DLD1 (cell line): ENCODE data around the gene CACNA2D3.

Source experiments
- in situ Hi-C: cut with HindIII; loops from 2 replicates; pipeline ENCODE4 v1.10.0; 2017; ENCODE audit warnings: low sequenced_read_pairs

CACNA2D3 gene

DNA sequence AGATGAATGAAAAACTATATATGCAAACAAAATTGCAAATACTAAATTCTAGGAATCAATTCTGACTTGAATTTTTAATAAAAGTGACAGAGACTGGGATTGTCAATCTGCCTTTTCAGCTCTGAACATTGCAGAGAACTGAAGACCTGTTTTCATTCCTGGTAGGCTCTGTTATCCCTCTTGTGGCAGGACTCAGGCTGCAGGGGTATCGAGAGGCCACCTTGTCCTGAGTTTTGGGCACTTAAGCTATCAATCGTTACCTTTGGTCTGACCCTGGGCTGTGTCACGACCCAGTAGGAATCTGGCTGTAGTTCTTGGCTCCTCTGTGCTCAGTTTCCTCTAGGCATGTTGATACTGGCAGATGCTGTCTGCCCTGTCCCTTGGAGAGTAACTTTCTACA is 238.0 kb downstream of the CACNA2D3 start:
- in situ Hi-C loops: no loop called here

DNA sequence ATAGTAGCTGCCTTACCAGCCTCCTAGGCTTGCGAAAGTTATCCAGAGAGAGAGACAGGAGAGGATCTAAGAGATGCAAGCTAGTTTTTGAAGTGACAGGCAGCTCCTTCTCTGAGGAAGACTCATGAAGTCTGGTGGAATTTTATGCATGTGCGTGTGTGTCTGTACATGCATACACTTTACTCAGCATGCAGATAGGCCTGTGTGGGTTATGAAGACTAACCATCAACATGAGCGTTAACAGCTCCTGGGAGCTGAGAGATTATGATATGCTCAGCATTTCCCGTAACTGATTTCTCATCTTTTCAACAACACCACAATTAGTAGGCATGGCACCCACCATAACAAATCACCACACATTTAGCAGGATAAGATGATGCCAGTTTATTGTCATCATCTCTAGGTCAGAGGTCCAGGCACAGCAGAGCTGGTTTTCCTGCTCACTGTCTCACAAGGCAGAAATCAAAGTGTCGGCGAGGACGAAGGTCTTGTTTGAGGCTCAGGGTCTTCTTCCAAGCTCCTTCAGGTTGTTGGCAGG is 239.5 kb downstream of the CACNA2D3 start:
- in situ Hi-C loops: no loop called here

DNA sequence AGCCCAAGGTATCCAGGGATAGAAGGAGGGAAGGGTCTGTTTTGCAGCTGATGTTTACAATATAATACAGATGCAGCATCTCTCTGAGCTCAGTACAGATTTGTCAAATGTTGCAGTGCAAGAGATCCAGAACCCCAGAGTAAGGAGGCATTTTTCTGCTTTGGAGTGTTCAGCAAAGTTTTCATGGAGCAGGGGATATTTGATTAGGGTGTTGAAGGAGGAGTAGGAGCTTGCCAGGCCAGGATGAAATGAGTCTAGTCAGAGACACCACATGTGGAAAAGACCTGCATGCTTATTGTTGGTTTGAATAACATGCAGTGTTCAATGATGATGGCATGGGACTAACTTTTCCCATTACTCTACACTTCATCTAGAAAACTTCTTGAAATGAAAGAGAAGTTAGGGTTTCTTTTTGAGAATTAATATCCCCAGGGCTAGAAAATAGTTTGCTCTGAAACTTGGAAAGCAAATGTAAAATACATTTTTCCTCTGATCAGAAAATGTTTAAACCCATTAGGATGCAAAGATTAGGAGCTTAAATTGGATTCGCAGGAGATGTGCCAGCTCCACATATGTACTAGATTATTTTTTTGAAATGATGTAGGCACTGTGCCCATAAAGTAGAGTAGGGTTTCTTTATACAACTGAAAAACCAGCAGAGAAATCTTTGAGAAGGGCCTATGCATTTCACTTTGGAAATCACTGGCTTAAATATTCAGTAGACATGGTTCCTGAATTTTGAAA is 243.8 kb downstream of the CACNA2D3 start:
- in situ Hi-C loops: no loop called here

DNA sequence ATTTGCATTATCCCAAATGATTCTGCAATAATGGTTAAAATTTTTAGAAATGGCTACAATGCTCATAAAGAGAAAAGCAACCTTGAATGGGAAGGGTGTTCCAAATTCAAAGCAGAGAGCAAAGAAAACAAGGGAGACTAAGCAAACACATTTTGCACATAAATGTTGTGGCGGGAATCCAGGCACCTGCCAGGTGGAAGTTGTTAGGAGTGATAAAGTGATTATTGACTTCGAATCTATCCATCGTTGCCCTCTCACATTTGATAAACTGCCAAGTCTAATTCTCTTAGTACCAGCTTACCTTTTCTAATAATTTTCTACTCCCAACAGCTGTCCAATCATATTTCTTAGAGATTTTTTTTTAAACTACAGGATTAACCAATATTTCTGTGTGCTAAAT is 244.5 kb downstream of the CACNA2D3 start:
- in situ Hi-C loops: no loop called here

DNA sequence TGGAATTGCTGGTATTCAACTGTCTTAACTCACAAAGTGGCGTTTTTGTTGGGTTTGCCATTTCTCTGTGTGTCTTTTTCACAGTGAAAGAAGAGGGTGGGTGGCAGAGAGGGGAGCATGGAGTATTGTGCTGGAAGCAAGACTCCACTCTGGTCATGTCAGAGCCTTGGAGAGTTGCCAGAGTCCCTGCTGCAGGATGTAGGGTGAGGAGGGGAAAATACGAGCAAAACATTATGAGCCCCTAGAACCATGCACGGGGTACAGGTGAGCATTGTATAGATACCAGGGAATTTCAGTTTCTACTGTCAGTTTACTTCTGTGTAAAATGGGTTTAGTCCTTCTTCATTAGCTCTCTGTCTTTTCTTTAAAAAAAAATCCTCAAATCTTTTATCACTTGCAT is 249.9 kb downstream of the CACNA2D3 start:
- in situ Hi-C loops: no loop called here

DNA sequence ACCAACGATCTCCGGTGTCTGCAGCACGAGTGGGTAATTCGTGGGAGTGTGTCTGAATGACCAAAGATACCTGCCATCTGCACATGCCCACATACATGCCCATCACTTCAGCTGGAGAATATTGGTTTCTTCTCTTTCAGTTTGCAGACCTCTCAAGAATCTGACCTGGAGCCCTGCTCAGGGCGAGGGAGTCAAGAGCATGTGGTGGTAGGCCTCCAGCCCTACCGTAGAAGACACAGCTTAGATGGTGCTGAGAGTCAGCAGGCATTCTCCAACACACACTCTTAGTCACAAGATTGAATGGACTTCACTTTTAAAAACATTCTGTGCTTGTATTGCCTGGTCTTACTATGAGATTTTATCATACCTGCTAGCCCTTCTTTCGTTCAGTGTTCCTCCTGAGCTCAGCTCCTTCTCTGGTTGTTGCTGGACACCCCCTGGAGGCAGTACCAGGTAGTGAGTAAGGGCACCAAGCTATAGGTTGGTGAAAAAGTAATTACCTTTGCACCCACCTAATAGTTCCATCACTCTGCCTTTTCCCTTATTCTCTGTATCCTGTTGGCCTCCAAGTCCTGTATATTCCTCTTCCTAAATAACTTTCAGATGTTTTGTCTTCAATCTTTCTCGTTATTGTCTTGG is 252.0 kb downstream of the CACNA2D3 start:
- in situ Hi-C loops: no loop called here

DNA sequence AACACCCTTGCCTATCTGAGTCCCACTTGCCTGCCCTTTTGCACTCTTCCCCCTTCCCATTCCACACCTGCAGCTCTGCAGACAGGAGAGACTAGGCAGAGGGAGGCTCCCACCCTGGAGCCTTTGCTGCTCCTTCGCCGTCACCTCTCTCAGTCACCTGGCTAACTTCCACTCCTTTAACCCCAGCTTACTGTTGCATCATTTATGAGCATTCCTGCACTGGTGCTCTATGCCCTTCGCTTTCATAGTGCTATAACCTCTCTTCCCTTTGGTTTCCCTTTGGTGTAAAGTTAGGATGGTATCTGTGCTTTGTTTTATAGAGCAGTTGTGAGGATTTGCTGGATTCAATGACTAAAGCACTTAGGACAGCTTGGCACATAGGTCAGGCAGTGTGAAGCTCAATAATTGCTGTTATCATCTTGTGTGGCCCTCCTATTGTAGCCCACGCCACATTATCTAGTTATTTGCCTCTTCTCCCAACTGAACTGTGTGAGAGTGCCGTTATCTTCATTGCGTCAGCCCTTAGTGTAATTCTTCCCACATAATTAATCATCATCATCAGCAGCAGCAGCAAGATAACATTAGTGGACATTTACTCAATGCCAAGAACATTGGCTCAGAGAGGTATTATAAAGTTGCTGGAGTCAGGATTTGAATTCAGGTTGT is 253.9 kb downstream of the CACNA2D3 start:
- in situ Hi-C loops: no loop called here

DNA sequence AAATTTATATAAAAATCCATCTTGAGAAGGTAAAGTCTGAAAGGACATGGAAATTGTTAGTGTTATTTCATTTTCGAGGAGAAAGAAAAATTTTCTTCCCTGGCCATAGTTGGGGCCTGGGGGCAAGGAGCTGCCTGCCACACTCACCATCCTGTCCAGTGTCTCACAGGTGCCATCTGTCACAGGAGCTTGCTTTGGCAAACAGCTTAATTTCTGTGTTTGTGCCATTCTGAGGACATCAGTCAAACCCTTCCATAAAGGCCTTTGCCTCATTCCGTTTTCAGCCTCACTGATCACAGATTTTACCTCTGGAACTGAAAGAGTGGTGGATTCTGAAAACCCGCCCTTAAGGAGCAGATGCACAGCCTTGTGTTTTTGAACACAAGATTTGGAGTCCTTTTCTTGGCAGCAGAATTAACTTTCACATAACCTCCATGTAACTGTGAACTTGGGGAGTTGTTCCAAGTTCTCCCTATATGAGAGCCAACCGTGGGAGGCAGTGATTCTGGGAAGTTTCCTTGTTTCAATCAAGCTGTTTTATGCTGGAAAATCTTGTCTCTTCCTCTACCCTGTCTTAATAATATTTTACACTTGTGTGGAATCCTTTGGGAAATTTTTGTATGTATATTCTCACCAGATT is 254.7 kb downstream of the CACNA2D3 start:
- in situ Hi-C loops: no loop called here

DNA sequence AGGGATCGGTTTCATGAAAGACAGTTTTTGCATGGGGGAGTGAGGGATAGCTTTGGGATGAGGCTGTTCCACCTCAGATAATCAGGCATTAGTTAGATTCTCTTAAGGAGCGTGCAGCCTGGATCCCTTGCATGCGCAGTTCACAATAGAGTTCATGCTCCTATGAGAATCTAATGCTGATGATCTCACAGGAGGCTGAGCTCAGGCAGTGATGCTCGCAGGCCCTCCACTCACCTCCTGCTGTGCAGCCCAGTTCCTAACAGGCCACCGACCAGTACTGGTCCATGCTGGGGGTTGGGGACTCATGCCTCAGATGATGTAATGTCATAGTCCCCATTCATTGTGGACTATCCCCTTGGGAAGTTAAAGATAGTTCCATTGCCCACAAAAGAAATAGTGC is 255.8 kb downstream of the CACNA2D3 start:
- in situ Hi-C loops: no loop called here

DNA sequence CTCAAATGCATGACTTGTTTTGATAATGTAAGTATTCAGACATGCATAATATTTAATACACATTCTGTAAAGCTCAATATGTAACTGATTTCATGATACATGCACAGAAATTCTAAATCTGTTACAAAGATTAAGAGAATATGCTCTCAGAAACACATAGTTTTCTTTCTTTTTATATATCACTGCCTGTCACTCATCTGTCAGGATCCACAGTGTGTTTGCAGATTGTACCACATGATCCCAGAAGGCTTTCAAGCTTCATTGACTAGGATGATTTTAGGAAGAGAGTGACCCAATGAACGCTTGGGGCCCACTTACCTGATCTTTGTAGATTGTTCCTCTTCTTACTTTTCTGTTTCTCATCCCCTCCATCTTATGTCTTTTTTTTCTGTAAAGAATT is 261.9 kb downstream of the CACNA2D3 start:
- in situ Hi-C loops: no loop called here

DNA sequence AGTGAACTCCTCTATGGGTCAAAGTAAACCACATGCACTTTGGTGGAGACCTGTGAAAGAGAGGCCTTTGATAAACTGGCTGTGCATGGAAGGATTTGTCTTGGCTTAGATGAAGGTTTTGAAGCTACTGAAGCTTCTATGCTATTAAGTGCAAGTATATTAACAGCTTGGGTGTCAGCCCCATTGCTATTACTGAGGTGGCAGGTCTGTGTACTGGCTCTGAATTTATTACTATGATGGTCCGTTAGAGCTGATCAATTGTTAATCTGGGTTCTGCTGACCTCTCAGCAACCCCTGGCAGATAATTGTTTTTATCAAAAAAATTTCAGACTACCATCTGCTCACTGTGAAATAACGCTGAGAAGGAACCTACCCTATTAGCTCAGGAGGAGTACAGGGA is 268.2 kb downstream of the CACNA2D3 start:
- in situ Hi-C loops: no loop called here

DNA sequence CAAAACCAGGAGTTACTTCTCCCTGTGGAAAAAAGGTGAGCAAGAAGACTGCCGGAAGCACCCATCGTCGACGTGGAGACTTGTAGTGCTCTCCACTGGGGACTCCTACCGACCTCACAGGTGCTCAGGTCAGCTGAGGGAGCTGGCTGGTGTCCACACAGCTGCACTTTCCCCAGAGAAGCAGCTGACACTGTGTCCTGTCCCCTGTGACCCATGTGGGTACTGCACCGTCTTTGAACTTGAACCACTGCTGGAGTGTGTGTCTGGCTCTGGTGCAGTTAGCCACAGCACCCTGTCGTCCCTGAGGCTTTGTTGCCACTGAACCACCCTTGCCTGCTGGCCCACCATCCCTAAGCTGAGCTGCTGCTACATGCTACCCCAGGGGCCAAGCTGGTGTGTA is 270.8 kb downstream of the CACNA2D3 start:
- in situ Hi-C loops: no loop called here

DNA sequence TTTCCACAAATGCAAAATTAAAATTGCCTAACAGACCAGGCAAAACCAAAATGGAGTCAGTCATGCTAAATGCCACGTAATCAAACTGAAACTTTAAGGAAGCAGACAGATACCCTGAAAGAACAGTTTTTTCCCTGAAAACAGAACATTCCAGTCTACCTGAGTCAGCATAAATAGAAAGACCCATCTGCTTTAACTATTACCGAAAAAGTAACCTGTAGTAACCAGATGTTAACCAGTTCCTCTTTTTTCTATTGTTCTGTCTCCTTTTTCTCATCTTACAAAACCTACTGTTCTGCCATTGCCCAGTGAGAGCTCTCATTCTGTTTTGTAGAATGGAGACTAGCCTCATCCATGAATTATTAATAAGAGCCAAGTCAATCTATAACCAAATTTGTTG is 286.0 kb downstream of the CACNA2D3 start:
- in situ Hi-C loops: no loop called here

DNA sequence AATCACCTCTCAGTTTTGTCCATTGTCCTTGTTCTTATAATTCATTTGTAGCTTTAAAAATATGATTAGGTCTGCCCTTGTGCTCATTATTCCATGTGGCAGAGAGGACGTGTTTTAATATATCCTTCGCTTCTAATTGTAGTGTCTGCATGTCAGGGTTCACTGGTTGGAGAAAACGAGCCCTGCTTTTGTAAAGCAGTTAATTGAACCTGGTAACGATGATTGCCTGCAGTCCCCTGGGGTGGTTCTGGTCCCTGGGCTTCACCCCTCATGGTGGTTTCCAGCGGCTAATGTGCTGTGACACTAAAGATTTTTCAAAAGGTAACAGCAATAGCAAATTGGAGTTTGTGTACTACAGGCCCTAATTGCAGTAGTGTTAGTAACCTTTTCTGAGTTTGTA is 299.6 kb downstream of the CACNA2D3 start:
- in situ Hi-C loops: no loop called here

DNA sequence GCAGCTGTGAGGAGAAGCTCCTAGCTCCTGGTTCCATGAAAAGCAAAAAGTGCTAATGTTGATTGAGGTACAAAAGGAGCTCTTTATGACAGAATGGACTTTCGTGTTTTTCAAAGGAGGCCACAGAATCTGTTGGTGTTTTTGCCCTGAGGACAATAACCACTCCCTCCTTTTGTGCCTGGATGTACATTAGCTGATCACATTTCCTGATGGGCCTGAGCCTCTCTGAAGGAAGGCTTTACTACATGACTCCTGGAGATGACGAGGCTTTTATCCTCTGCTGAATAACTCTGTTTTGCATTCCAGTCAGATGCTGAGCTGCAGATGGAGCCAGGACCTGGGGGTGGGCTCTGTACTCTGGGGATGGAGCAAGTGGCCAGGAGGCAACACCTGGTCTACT is 301.9 kb downstream of the CACNA2D3 start:
- in situ Hi-C loops: no loop called here

DNA sequence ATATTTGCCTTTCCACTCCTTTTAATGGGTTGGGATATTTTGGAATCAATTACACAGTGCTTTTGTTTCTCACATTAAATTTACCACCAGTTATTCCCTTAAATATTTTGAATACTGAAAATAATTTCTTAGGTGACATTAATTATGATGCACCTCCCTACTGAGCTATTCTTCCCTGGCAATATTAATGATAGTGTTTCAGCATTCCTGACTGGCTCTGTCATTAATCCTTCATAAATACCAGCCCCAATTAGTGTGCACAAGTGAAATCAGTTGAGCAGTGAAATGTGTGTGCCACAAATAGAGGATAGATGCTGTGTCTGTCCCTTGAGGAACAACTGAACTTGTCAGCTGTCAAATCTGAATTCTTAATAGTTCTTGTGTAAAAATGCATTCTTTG is 304.0 kb downstream of the CACNA2D3 start:
- in situ Hi-C loops: no loop called here

DNA sequence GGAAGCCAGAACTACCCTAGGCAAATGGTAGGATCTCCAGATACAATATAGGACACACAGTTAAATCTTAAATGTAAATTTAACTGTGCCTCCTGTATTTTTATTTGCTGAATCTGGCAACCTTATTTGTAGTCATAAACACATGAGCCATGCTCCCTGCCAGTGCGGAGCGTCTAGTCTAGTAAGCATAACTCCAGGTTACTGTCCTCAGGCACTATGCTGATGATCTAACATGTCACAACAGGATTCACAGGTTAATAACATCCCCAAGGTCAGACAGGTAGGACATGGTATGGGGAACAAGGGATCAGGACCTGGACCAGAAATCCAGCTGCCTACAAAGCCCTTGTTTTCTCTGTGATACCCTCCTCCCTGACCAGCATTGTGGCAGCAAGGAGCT is 305.1 kb downstream of the CACNA2D3 start:
- in situ Hi-C loops: no loop called here

DNA sequence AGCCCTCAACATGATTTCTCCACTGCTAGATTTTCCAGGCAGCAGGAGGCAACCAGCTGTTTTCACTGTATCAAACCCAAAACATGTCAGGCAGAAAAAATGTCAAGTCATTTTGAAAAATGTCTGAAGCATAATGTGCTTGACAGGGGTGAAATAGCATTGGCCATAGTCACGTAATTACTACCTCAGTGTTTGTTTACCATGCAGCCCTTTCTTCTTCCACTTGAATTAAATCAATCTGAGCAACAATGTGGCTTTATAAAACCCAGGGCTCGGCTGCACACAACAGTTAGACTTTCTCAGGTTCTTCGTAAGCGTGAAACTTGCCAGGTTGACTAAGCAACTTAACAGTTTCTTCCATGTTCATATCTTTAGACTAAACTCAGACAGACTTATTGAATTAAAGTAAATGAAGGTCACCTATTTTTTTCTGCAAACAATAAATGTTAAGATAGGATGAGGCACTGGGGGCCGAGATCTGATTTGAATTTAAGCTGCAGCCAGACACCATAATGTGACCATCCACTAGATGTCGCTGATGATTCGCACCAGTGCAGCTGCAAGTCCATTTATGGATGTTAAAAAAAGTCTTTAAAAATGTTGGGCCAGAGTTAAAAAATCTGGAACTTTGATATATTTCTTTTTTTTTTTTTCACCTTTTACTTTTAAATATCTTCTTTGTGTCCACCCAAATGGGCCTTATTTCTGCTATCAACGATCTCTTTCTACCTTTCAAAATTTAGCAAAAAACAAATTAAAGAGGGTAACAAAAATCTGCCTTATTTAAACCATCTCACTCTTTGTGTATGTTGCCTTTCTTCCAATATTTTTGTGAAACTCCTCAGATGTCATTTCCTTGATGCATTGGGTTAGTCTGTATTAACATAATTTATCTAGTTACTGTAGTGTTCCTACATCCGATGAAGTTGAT is 305.9 kb downstream of the CACNA2D3 start:
- in situ Hi-C loops: no loop called here

DNA sequence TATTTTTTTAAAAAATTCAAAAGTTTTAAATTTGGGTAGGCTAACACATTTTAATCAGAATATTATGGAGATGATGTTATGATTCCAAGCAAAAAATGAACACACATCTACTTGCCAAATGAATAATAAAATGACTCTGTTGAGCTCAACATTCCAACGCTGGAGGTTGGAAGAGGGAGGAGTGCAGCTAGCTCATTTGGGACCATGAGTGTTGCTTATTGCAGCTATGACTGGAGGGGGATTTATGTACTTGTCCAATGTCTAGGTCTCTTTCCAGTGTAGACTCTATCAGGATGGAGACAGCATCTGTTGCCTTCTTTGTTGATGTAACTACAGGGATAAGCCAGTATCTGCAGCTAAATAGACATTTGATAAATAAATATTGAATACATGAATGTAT is 310.6 kb downstream of the CACNA2D3 start:
- in situ Hi-C loops: no loop called here

DNA sequence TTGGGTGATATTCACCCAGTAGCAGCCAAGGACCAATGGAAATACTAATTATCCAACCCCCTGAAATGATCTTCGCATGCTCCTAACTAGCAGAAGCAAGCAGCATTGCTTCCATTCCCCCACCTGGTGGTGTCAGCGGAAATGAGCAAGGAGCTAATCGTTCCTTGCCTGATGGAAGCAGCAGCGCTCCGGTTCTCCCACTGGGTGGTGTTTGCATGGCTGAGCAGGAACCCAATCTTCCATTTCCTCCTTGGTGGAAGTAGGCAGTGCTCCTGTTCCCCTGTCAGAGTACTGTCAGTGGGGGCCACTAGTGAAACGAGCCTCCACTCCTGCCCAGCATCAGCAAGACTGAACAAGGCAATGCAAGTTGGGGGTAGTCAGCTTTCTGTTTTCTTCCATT is 311.5 kb downstream of the CACNA2D3 start:
- in situ Hi-C loops: no loop called here
